Liver (tissue), 9 donors: ENCODE data around the gene ARTN. TPM values are rescaled to one million over a fixed set of nuclear protein-coding genes. Genes with fewer than 3 reads are reported as not detected.

Experiments
- DNase-seq: peaks from one replicate; pipeline ENCODE4 v3.0.0-alpha.2; 2017; ENCODE audit warnings: low spot score
- H3K27ac ChIP-seq, 2 donors: one replicate each; pipeline ENCODE4 v1.7.0; 2013; ENCODE audit warnings: inconsistent platforms in 2 of 2, low read length in 2 of 2, control low read depth in 1 of 2, low read depth in 1 of 2, mild to moderate bottlenecking in 1 of 2
- H3K27me3 ChIP-seq, 4 donors: one replicate each; pipeline versions ENCODE4 v1.6.1 to v1.7.0; 2013; ENCODE audit warnings: low read length in 3 of 4, inconsistent platforms in 1 of 4, mild to moderate bottlenecking in 1 of 4, moderate library complexity in 1 of 4; ENCODE audit not compliant: control insufficient read depth in 4 of 4, insufficient read depth in 4 of 4
- H3K36me3 ChIP-seq, 4 donors: one replicate each; pipeline versions ENCODE4 v1.6.1 to v1.7.0; 2013; ENCODE audit warnings: low read length in 3 of 4, mild to moderate bottlenecking in 3 of 4, low read depth in 1 of 4, moderate library complexity in 1 of 4; ENCODE audit not compliant: control insufficient read depth in 4 of 4, insufficient read depth in 3 of 4
- H3K4me1 ChIP-seq, 4 donors: one replicate each; pipeline versions ENCODE4 v1.6.1 to v1.7.0; 2013; ENCODE audit warnings: low read length in 3 of 4, mild to moderate bottlenecking in 3 of 4, moderate library complexity in 1 of 4; ENCODE audit not compliant: control insufficient read depth in 4 of 4, insufficient read depth in 4 of 4
- H3K4me3 ChIP-seq, 3 donors: one replicate each; pipeline versions ENCODE4 v1.6.1 to v1.7.0; 2013; ENCODE audit warnings: low read length in 3 of 3, control low read depth in 1 of 3, low read depth in 1 of 3, mild to moderate bottlenecking in 1 of 3
- H3K9ac ChIP-seq, 2 donors: one replicate each; pipeline ENCODE4 v1.7.0; 2013; ENCODE audit warnings: low read length in 2 of 2, mild to moderate bottlenecking in 2 of 2, moderate library complexity in 2 of 2, control low read depth in 1 of 2, low read depth in 1 of 2
- H3K9me3 ChIP-seq, 4 donors: one replicate each; pipeline versions ENCODE4 v1.6.1 to v1.7.0; 2013; ENCODE audit warnings: low read length in 3 of 4; ENCODE audit not compliant: control insufficient read depth in 4 of 4
- EGR1 ChIP-seq, 2 donors: IDR thresholded peaks; 2 replicates each; pipeline ENCODE4 v1.6.1; 2016 to 2018; ENCODE audit warnings: antibody characterized with exemption in 2 of 2, low read depth in 2 of 2
- FOXA2 ChIP-seq: IDR thresholded peaks from 2 replicates; pipeline ENCODE4 v1.6.1; 2016; ENCODE audit warnings: antibody characterized with exemption
- GABPA ChIP-seq, 2 donors: IDR thresholded peaks in 1 of 2; conservative IDR thresholded peaks in 1 of 2; 2 replicates each; pipeline ENCODE4 v1.6.1; 2016; ENCODE audit warnings: antibody characterized with exemption in 2 of 2, mild to moderate bottlenecking in 1 of 2, moderate library complexity in 1 of 2
- HNF4A ChIP-seq, 2 donors: conservative IDR thresholded peaks; 2 replicates each; pipeline ENCODE4 v1.6.1; 2016; ENCODE audit warnings: antibody characterized with exemption in 2 of 2, mild to moderate bottlenecking in 2 of 2
- HNF4G ChIP-seq: IDR thresholded peaks from 2 replicates; pipeline ENCODE4 v1.6.1; 2016; ENCODE audit warnings: antibody characterized with exemption
- JUND ChIP-seq, 2 donors: IDR thresholded peaks; 2 replicates each; pipeline ENCODE4 v1.6.1; 2016; ENCODE audit warnings: antibody characterized with exemption in 2 of 2
- NR2F2 ChIP-seq: IDR thresholded peaks from 2 replicates; pipeline ENCODE4 v1.6.1; 2016; ENCODE audit warnings: antibody characterized with exemption
- RXRA ChIP-seq, 2 donors: IDR thresholded peaks; 2 replicates each; pipeline ENCODE4 v1.6.1; 2017 to 2018; ENCODE audit warnings: antibody characterized with exemption in 2 of 2, mild to moderate bottlenecking in 1 of 2
- SP1 ChIP-seq: IDR thresholded peaks from 2 replicates; pipeline ENCODE4 v1.6.1; 2018; ENCODE audit warnings: antibody characterized with exemption, mild to moderate bottlenecking
- TAF1 ChIP-seq: conservative IDR thresholded peaks from 2 replicates; pipeline ENCODE4 v1.6.1; 2016; ENCODE audit warnings: antibody characterized with exemption, mild to moderate bottlenecking
- YY1 ChIP-seq: IDR thresholded peaks from 2 replicates; pipeline ENCODE4 v1.6.1; 2016; ENCODE audit warnings: antibody characterized with exemption, mild to moderate bottlenecking
- ZBTB33 ChIP-seq: IDR thresholded peaks from 2 replicates; pipeline ENCODE4 v1.6.1; 2016; ENCODE audit warnings: antibody characterized with exemption
- WGBS: extraction: QIAGEN DNeasy Blood & Tissue Kit; methylation state at CpG from one replicate; pipeline ENCODE4 v1.1.7; 2013; 5-methylcytosine and 5-hydroxymethylcytosine counted together
- polyA plus RNA-seq, 2 donors: library from polyadenylated mRNA; stranded (reverse) in 1 of 2; unstranded in 1 of 2; fragments of 200-250 nt in 1 of 2; fragments of >200 nt in 1 of 2; fragmentation: Nextera tagmentation in 1 of 2; extraction: Ambion mirVana in 1 of 2; gene quantifications; one replicate each; pipeline versions ENCODE4 v1.2.1 to v1.2.3, GENCODE V29; 2013 to 2015
- total RNA-seq, 2 donors: library from RNA; depleted of rRNA; stranded (reverse); fragments of >200 nt; gene quantifications; one replicate each; pipeline ENCODE4 v1.2.3, GENCODE V29; 2014
- TF ChIP-seq, protein P1 (sequence below): IDR thresholded peaks from 2 replicates; pipeline ENCODE4 v1.6.1; 2016; ENCODE audit warnings: antibody characterized with exemption, mild to moderate bottlenecking
- TF ChIP-seq, protein P2 (sequence below): fragments of 150-350 bp; IDR thresholded peaks from 2 replicates; pipeline ENCODE4 v1.5.1; 2017; ENCODE audit warnings: improper control_type of control experiment, low read depth, low read length; ENCODE audit not compliant: missing input control
- TF ChIP-seq, protein P3 (sequence below): IDR thresholded peaks from 2 replicates; pipeline ENCODE4 v1.6.1; 2016; ENCODE audit warnings: antibody characterized with exemption
- TF ChIP-seq, protein P4 (sequence below): IDR thresholded peaks from 2 replicates; pipeline ENCODE4 v1.6.1; 2016; ENCODE audit warnings: antibody characterized with exemption
- donor health status: healthy.
- donor health status: healthy.
- donor health status: healthy.
- donor health status: healthy.
- donor health status: healthy.

The ARTN gene
- total and polyA plus RNA-seq, 4 donors = 0.05 to 0.08 TPM; not detected in 2

GRCh38 chr1:43970502-43970901 lies 36.9 kb downstream of the ARTN start:
- no peak overlapping the region for H3K27ac ChIP-seq
- WGBS = 60% methylated on average over 5 of the region's 5 CpGs
- no peaks in the 10 kb centered on the region for H3K9me3 ChIP-seq
- peak overlapping the region; percentile 0 to 13 for H3K9ac ChIP-seq
- TF ChIP-seq EGR1 (IDR thresholded peaks at IDR 0.05; ENCODE audit: low read depth in 2 of 2) (no peak), SP1 (no peak), FOXA2 (no peak), ZBTB33 (no peak), RXRA (IDR thresholded peaks at IDR 0.05) (no peak), TAF1 (no peak), GABPA (IDR thresholded peaks at IDR 0.05 in 1 of 2, conservative IDR thresholded peaks at IDR 0.05 in 1 of 2) (no peak), HNF4G (no peak), HNF4A (conservative IDR thresholded peaks at IDR 0.05) (no peak), YY1 (no peak), NR2F2 (no peak)
- TF ChIP-seq, protein P1, sequence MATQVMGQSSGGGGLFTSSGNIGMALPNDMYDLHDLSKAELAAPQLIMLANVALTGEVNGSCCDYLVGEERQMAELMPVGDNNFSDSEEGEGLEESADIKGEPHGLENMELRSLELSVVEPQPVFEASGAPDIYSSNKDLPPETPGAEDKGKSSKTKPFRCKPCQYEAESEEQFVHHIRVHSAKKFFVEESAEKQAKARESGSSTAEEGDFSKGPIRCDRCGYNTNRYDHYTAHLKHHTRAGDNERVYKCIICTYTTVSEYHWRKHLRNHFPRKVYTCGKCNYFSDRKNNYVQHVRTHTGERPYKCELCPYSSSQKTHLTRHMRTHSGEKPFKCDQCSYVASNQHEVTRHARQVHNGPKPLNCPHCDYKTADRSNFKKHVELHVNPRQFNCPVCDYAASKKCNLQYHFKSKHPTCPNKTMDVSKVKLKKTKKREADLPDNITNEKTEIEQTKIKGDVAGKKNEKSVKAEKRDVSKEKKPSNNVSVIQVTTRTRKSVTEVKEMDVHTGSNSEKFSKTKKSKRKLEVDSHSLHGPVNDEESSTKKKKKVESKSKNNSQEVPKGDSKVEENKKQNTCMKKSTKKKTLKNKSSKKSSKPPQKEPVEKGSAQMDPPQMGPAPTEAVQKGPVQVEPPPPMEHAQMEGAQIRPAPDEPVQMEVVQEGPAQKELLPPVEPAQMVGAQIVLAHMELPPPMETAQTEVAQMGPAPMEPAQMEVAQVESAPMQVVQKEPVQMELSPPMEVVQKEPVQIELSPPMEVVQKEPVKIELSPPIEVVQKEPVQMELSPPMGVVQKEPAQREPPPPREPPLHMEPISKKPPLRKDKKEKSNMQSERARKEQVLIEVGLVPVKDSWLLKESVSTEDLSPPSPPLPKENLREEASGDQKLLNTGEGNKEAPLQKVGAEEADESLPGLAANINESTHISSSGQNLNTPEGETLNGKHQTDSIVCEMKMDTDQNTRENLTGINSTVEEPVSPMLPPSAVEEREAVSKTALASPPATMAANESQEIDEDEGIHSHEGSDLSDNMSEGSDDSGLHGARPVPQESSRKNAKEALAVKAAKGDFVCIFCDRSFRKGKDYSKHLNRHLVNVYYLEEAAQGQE = no peak
- TF ChIP-seq, protein P2, sequence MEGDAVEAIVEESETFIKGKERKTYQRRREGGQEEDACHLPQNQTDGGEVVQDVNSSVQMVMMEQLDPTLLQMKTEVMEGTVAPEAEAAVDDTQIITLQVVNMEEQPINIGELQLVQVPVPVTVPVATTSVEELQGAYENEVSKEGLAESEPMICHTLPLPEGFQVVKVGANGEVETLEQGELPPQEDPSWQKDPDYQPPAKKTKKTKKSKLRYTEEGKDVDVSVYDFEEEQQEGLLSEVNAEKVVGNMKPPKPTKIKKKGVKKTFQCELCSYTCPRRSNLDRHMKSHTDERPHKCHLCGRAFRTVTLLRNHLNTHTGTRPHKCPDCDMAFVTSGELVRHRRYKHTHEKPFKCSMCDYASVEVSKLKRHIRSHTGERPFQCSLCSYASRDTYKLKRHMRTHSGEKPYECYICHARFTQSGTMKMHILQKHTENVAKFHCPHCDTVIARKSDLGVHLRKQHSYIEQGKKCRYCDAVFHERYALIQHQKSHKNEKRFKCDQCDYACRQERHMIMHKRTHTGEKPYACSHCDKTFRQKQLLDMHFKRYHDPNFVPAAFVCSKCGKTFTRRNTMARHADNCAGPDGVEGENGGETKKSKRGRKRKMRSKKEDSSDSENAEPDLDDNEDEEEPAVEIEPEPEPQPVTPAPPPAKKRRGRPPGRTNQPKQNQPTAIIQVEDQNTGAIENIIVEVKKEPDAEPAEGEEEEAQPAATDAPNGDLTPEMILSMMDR = no peak
- TF ChIP-seq, protein P3, sequence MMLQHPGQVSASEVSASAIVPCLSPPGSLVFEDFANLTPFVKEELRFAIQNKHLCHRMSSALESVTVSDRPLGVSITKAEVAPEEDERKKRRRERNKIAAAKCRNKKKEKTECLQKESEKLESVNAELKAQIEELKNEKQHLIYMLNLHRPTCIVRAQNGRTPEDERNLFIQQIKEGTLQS = no peak
- TF ChIP-seq, protein P4, sequence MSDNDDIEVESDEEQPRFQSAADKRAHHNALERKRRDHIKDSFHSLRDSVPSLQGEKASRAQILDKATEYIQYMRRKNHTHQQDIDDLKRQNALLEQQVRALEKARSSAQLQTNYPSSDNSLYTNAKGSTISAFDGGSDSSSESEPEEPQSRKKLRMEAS = no peak
- peaks cover 0 to 20% (median 5%) of the 10 kb centered on the region in 4 donors for H3K36me3 ChIP-seq
- no peaks in the 10 kb centered on the region for H3K27me3 ChIP-seq
- DNase-seq = no peak
- H3K4me3 ChIP-seq = peak overlapping the region; percentile 79 to 98 (median 89)
- H3K4me1 ChIP-seq = peaks cover 3 to 29% (median 20%) of the 10 kb centered on the region in 4 donors

- Histone ChIP-seq H3K27ac (no peak overlapping the region), H3K36me3 (peaks cover 0 to 18% (median 5%) of the 10 kb centered on the region in 4 donors), H3K9me3 (no peaks in the 10 kb centered on the region), H3K4me1 (peaks cover 3 to 33% (median 23%) of the 10 kb centered on the region in 4 donors), H3K4me3 (peak overlapping the region in 2 of 3 donors; percentile 79 to 98), H3K27me3 (no peaks in the 10 kb centered on the region), H3K9ac (no peak overlapping the region)
- 93% methylated on average over 9 of the region's 9 CpGs for WGBS
- TF ChIP-seq GABPA (IDR thresholded peaks at IDR 0.05 in 1 of 2, conservative IDR thresholded peaks at IDR 0.05 in 1 of 2) = no peak
- TF ChIP-seq NR2F2 = no peak
- no peak for TF ChIP-seq HNF4G
- TF ChIP-seq JUND (IDR thresholded peaks at IDR 0.05) = no peak
- DNase-seq = no peak
Observed at GRCh38 chr1:43970911-43971310, 37.3 kb downstream of the ARTN start.
